RPMI8226 (cell line): Measurements from ENCODE around the gene AKR1C1.
"Not testable (repeated sequence)": the region's sequence is repeated elsewhere in the genome, so short reads cannot be mapped to it uniquely, and the experiment has no call there.

Source experiments
- DNase-seq: peaks from one replicate; pipeline ENCODE4 v3.0.0-alpha.2; 2015

Gene AKR1C1

GRCh38 chr10:4947635-4948596, 15.3 kb upstream of the AKR1C1 start:
- no peak for DNase-seq

GRCh38 chr10:4951512-4952162, 11.6 kb upstream of the AKR1C1 start:
- not testable (repeated sequence) for DNase-seq

- DNase-seq = no peak
Observed at GRCh38 chr10:4953405-4953804, 9.8 kb upstream of the AKR1C1 start.

- DNase-seq = not testable (repeated sequence)
Observed at GRCh38 chr10:4956088-4956487, 7.1 kb upstream of the AKR1C1 start.

- not testable (repeated sequence) for DNase-seq
Observed at GRCh38 chr10:4956955-4957645, 6.1 kb upstream of the AKR1C1 start.

DNA sequence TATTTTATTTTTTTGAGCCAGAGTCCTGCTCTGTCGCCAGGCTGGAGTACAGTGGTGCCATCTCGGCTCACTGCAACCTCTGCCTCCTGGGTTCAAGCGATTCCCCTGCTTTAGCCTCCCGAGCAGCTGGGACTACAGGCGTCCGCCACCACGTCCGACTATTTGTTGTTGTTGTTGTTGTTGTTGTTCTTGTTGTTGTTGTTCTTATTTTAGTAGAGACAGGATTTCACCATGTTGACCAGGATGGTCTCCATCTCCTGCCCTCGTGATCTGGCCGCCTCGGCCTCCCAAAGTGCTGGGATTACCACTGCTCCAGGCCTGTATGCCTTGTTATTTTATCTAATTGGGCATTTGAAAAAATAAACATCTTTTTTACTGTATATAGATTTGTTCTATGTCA, 1.7 kb upstream of the AKR1C1 start:
- DNase-seq = not testable (repeated sequence)

- not testable (repeated sequence) for DNase-seq
Observed at GRCh38 chr10:4962308-4962707, 907 bp upstream of the AKR1C1 start.

DNA sequence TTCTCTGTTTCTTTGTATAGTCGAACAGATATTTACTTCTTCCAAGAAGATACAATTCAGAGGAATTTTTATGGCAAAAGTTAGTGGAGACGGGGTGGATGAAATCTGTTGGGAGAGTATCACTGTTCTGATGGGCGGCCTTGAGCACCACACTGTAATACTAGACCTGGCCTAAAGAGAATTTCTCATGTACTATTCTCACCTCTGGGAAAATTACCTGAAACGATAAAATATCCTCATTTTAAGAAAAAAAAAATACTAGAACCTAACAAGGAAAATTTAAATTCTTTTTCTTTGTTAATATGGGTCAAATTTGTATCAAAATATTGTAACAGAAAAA, 570 bp downstream of the AKR1C1 start:
- DNase-seq = not testable (repeated sequence)

GRCh38 chr10:4965763-4966162, 2.5 kb downstream of the AKR1C1 start:
- not testable (repeated sequence) for DNase-seq

- not testable (repeated sequence) for DNase-seq
Observed at GRCh38 chr10:4967189-4967588, 4.0 kb downstream of the AKR1C1 start.

- not testable (repeated sequence) for DNase-seq
Observed at GRCh38 chr10:4969289-4969688, 6.1 kb downstream of the AKR1C1 start.

- not testable (repeated sequence) for DNase-seq
Observed at GRCh38 chr10:4970362-4970761, 7.1 kb downstream of the AKR1C1 start.

DNA sequence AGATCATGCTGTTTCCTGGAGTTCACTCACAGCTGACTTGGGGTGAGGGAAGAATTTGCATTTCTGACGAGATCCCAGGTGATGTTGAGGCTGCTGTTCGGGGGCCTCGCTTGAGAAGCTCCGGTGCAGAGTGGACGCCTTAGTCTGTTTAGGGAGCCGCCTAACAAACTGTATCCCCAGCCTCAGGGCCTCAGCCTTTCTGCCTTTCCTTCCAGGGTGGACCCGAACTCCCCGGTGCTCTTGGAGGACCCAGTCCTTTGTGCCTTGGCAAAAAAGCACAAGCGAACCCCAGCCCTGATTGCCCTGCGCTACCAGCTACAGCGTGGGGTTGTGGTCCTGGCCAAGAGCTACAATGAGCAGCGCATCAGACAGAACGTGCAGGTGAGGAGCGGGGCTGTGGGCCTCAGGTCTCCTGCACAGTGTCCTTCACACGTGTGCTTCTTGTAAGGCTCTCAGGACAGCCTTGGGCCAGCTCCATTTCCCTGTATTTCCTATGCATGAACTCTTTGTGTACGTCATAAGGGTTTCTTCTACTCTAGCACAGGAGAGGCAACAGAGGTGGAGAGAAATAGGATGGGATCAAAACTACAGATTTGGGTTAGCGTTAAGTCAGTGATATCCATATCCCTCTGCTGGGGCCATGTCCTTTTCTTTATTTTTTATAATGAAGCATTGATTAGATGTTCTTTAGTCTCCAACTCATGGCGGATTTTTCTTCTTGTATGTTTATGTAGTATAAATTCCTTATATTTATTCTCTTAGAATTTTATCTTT, 9.3 kb downstream of the AKR1C1 start:
- not testable (repeated sequence) for DNase-seq

GRCh38 chr10:4973294-4973693, 10.1 kb downstream of the AKR1C1 start:
- not testable (repeated sequence) for DNase-seq

DNA sequence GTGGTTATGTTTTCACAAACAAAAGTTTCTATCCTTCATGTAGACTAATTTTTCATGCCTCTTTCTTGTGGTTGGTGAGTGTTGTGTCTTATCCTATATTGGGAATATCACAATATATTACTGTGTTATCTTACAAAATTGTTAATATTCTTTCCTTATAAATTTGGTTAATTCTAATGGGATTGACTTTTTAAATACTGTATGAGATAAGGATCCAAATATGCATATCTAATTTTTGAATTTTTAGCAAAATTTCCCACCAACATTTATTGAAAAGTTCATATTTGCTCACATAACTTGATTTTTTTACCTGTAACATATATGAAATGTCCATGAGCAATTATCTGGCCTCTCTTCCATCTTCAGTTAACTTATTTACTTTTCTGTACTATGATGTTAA, 11.2 kb downstream of the AKR1C1 start:
- not testable (repeated sequence) for DNase-seq

GRCh38 chr10:4977025-4977424, 13.8 kb downstream of the AKR1C1 start:
- no peak for DNase-seq

GRCh38 chr10:4978870-4979269, 15.7 kb downstream of the AKR1C1 start:
- DNase-seq = no peak

DNA sequence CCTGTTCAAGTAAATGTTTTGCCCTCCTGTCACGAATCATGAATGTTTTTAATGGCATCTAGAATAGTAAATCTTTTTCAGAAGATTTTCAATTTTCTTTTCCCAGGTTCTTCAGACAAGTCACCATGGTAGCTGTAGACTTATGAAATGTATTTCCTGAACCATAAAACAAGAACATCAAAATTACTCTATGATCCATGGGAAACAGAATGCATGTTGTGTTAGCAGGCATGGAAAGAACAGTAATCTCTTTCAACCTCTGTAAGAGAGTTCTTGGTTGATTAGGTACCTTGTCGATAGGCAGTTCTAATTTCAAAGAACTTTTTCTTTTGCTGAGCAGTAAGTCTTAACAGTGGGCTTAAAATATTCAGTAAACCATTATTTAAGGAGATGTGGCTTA, 17.6 kb downstream of the AKR1C1 start:
- DNase-seq = no peak

DNA sequence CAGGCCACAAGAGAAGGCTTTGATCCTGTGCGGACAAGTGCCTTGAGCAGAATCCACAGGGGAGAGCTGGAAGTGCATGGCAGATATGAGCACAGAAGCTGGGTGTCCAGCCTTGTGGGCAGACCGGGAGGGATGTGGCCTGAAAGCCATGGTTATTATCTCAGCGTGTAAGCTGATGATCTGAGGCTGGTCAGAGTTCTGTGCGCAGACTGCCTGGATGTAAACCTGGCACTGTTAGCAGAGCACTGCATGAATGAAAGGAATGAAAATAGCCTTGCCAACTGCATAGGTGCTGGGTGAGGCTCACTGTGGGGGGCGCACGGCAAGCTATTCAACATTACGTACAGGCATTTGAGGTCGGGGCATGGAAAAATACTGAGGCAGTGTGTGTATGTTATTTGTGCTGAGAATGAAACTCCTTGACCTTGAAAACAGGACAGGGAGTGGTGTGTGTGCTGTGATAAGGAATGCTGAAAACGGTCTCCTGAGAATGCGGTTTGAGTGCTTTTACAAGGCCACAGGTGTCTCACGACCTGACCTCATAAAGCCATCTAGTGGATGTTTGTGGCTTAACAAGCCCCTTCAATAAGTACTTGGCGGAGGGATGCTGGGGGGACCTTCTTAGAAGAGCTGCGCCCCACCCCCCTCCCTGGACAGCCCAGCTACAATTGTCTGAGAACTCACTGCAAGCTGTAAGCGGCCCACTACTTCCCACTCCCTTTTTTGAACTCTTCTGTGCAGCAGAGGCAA, 18.7 kb downstream of the AKR1C1 start:
- DNase-seq = peak; percentile 74

GRCh38 chr10:4982764-4983226, 19.6 kb downstream of the AKR1C1 start:
- no peak for DNase-seq

DNA sequence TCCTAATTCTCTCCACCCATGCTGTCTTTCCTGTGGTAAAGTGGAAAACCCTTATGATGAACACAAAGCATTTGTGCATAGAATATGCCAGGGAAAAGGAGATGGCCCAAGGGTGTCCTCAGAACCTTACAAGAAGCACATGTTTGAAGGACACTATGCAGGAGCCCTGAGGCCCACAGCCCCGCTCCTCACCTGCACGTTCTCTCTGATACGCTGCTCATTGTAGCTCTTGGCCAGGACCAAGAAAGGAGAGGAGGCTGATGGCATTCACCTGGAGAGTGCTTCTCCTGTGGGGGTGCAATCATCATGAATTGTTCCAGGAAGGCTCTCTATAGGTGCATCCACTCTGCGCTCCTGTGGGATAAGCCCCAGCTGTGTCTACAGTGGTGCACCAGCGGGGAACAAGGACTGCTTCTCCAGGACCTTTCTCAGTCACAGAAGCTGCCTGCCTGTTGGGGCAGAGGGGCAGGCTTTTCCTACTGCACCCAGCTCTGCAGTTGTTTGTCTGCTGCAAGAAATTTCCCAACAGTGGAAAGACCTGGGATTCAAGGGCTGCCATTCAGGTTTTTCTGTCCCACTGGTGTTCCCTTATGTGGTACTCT, 20.5 kb downstream of the AKR1C1 start:
- DNase-seq = no peak
